Myocyte (in vitro differentiated cells): ENCODE measurements around the gene SUGP1. TPM values are rescaled to one million over a fixed set of nuclear protein-coding genes. Genes with fewer than 3 reads are reported as not detected.
A peak's percentile ranks its signal among the peaks of the same experiment; 100 is the strongest.
"Not testable (repeated sequence)": the region's sequence is repeated elsewhere in the genome, so short reads cannot be mapped to it uniquely, and the experiment has no call there.

Experiments used
- DNase-seq: peaks from one replicate; pipeline ENCODE4 v3.0.0-alpha.2; 2012; ENCODE audit warnings: low read depth
- polyA plus RNA-seq: library from polyadenylated mRNA; unstranded; fragments of >200 nt; gene quantifications from one replicate; pipeline ENCODE4 v1.2.1, GENCODE V29; 2012; ENCODE audit warnings: missing spikeins
- total RNA-seq: library from RNA; depleted of rRNA; stranded (reverse); fragments of >200 nt; gene quantifications from 2 replicates; pipeline ENCODE4 v1.2.3, GENCODE V29; 2014

SUGP1 gene
- 32.6 and 36.4 TPM in 2 replicates for total RNA-seq
- 46.7 TPM for polyA plus RNA-seq

DNA sequence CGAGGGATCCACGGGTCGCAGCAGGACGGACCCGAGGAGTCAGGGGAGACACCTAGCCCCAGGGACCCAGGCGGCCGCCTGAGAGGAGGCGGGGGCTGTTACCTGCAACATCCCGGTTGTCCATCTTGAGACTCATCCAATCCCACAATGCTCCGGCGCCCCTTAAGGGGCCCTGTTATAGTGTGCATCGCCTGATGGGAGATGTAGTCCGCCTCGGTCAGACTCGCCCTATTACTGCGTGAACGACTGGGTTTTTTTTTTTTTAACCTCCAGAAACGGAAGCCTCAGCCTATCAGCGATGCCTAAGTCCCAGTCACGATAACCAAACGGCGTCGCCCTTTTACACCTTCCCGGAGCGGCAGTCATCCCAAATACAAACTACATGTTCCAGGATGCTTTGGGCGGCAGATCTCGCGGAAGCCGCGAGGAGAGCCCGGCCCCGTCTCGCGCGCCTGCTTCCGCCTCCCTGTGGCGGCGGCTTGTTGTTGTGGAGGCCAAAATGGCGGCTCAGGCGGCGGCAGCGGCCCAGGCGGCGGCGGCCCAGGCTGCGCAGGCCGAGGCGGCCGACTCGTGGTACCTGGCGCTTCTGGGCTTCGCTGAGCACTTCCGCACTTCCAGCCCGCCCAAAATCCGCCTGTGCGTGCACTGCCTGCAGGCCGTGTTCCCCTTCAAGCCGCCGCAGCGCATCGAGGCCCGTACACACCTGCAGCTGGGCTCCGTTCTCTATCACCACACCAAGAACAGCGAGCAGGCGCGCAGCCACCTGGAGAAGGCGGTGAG lies at the start of gene SUGP1, which contains the start of gene MAU2:
TSS of gene SUGP1 (minus strand) at position 149 of the 780 bp plus-strand sequence. CDS start at position 136, 13 bp downstream.
TSS of gene MAU2 (plus strand) at position 469 of the 780 bp plus-strand sequence. CDS start at position 500, 31 bp downstream.
- DNase-seq, result peak; percentile 90

DNA sequence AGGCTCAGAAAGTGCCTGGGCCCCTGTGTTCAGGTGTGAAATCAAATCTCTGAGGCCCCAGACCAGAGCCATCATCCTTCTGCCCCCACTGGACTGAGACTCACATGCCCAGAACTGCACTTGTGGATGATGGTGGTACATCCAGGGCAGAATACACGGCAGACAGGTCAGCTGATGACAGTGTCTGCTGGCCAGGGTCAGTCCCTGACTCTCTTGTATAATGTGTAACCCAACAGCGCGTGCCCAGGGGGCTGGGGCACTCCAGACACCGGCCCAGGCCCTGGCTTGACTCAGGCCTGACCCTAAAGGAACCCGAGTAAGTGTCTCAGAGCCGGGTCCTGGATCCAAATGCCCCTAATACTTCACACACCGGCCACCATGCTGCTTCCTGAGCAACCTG lies 47.8 kb upstream of the SUGP1 start:
- no peak for DNase-seq

DNA sequence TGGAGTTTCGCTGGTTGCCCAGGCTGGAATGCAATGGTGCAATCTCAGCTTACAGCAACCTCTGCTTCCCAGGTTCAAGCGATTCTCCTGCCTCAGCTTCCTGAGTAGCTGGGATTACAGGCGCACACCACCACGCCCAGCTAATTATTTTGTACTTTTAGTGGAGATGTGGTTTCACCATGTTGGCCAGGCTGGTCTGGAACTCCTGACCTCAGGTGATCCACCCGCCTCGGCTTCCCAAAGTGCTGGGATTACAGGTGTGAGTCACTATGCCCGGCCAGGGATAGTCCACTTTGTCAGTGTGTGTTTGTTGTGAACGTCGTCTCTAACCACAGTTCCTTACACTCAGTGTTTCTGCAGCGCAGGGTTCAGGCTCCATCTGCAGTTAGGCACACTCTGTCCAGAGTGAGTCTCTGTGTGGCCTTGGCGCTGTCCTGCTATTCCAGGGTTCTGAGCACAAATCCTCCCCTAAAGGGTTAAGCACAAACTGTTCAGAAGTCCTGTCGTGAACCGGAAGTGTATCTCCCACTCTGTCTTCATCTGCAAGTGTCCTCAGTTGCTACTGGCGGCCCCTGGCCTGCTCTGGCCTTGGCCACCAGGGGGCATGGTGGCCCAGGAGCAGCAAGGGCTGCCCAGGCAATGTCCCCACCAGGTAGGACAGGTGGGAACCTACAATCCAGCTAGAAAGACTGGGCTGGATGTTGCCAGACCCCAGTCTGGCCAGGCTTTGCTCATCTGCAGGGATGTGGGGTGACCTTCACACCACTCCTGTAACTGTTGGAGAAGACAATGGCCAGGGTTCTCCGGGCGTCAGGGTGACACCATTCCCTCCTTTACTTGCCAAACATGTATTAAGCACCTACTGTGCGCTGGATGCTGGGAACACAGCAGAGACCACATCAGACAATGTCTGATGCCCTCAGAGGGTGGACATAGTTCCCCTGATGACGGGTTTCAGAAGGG lies 46.4 kb upstream of the SUGP1 start:
- DNase-seq, result peak; percentile 58

GRCh38 chr19:19362075-19362474 lies 41.8 kb upstream of the SUGP1 start:
- DNase-seq, result no peak

DNA sequence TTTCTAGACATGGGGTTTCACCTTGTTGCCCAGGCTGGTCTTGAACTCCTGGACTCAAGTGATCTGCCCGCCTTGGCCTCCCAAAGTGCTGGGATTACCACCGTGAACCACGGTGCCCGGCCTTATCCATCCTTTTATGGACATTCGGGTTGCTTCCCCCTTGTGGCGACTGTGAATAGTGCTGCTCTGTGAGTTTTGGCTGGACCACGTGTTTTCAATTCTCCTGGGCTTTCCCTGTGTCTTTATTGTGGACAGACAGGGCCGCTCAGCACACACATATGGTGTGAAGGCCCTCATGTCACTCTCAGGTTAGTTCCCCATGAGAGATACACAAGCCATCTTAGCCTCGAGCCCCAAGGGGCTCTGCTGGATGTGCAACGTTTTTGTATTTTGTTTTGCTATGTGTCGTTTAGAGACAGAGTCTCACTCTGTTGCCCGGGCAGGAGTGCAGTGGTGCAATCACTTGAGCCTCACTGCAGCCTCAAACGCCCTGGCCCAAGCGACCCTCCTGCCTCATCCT lies 40.8 kb upstream of the SUGP1 start:
- DNase-seq, result peak; percentile 92

GRCh38 chr19:19356901-19357566 lies 36.7 kb upstream of the SUGP1 start:
- peak; percentile 84 for DNase-seq

DNA sequence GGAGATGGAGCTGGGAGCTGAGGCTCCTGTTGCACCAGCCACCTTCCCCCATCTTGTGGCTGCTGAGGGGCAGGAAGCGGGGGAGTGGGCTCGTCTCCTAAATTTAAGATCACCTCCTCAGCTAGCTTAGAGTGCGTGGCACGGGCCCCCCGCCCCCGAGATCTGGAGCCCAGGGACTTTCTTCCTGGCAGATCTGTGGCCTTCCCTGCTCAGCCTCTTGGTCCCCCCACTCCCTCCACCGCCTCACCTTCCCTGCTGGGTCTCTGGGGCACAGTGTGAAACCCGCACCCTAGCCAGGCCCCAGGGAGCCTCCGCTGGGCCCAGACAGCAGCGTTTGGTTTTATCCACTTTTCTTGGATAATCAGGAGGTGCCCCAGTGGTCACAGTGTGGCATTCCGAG lies 36.2 kb upstream of the SUGP1 start:
- no peak for DNase-seq

- DNase-seq, result no peak
Measured at GRCh38 chr19:19355606-19356139, 35.4 kb upstream of the SUGP1 start.

GRCh38 chr19:19354932-19355331 lies 34.6 kb upstream of the SUGP1 start:
- no peak for DNase-seq

DNA sequence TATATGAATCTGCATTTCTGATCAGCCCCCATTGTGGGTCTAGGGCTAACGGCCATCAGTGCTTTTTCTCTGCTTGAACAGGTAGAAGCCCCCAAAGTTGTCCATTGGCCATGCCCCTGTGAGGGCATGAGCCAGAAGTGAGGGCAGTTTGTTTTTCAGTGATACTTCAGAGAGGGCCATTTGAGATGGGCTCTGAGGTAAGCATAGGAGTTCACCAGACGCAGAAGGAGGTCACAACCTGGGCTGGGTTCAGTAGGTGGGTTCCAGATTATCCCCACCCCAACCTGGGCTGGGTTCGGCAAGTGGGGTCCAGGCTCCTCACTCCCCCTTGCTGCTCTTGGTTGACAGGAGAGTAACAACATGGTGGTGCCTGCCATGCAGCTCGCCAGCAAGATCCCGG lies 33.7 kb upstream of the SUGP1 start:
- DNase-seq, result no peak

- DNase-seq, result no peak
Measured at GRCh38 chr19:19352823-19353222, 32.5 kb upstream of the SUGP1 start.

DNA sequence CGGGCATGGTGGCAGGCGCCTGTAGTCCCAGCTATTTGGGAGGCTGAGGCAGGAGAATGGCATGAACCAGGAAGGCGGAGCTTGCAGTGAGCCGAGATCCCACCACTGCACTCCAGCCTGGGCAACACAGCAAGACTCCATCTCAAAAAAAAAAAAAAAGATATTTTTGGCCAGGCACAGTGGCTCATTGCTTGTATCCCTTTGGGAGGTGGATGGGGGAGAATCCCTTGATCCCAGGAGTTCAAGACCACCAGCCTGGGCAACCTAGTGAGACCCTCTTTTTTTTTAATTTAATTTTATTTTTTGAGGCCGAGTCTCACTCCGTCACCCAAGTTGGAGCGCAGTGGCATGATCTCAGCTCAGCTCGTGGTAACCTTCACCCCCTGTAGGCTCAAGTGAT lies 30.4 kb upstream of the SUGP1 start:
- DNase-seq, result not testable (repeated sequence)

DNA sequence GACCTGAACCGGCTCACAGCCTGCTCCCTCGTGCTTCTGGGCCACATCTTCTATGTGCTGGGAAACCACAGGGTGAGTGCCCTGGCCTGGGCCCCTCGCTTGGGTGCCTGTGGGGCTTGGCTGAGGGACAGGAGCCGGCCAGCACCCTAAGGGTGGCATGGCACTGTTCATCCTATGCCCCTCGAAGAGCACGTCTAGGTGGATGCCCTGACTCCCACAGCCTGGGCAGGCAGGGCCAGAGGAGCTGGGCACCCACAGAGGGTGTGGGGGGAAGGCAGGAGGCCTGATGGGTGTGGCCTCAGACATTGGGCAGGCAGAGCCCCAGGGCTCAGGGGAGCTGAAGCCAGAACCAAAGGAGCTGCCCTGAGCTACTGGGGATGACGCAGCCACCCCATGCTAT lies 29.1 kb upstream of the SUGP1 start:
- no peak for DNase-seq

DNA sequence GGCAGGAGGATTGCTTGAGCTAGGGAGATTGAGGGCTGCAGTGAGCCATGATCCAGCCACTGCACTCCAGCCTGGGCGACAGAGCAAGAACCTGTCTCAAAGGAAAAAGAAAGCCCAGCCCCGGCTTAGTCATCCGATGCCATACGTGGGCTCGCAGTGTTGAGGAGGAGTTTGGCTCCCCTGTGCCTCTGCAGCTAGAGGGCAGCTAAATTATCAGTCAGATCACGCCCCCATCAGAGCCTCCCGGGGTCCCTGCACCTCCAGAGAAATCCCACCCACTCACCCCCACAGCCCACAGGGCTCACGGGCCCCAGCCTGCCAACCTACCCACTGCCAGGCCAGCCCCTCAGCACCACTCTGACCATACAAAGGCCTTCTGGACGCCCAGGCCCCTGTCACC lies 28.0 kb upstream of the SUGP1 start:
- DNase-seq, result no peak

DNA sequence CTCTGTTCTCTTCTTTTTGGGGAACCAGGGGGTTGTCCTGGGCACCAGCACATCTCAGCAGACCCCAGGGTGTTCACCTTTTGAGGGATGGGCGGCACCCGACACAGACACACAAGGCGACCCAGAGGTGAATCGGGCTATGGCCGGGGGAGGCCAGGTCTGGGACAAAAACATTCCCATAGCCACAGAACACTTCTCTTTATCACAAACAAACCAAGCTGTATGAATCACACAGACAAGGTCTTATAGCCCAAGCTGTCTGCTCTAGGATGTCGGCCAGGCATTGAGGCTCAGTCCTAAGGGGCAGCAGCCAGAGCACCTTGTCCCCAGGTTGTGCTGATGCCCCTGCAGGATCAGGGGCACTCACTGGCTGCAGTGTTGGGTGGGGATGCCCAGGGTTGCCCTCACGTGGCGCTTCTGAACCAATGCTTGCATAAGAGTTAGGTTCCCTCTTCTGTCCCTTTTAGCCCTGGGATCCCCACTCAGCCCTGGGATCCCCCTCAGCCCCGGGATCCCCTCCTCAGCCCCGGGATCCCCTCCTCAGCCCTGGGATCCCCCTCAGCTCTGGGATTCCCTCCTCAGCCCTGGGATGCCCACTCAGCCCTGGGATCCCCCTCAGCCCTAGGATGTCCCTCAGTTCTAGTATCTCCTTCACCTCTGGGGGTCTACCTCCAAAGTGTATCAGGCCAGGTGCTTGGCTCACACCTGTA lies 27.2 kb upstream of the SUGP1 start:
- no peak for DNase-seq

DNA sequence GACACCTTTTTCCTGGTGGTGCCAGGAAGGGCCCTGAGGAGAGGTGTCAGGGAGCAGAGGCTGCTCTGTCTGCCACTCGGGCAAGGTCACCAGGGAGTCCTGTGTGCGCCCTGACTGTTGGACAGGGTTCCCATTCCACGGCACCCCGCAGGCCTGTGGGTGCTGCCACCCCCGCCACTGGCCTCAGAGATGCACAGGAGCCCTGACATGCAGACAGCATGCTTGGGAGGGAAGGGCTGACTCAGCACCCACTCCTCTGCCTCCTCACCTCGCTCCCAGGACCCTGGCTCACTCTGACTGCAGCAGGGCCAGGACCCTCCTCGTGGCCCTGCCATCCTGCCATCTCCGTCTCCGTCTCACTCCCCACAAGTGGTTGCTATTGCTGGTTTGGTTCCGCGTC lies 25.7 kb upstream of the SUGP1 start:
- DNase-seq, result no peak

DNA sequence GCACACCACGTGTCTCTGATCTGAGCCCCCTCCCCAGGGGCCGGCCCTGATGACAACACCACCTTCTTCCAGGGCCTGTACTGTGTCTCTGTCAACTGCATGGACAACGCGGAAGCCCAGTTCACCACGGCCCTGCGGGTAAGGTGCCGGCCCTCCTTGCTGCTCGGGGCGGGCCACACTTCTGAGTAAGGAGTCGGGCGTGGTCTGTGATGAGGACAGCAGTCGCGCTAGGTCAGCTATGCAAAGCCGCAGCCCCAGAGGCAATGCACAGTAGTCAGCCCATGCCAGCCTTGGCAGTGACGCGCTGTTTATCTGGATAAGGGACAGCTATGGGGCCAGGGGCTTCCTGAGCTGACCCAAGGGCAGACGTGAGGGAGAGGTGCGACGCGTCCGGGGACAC lies 24.9 kb upstream of the SUGP1 start:
- no peak for DNase-seq

DNA sequence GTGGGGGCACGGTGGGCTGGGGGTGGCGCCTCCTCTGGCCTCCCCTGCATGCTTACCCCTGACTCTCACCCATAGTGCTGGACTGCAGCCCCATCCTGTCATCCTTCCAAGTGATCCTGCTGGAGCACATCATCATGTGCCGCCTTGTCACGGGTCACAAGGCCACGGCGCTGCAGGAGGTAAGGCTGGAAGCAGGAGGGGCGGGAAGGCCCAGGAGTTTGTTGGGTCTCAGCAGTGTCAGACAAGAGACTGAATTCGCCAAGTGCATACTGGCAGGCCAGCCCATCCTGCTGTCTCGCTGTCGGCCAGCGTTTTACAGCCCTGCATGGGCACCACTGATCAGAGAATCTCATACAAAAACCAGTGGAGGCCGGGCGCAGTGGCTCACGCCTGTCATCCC lies 23.5 kb upstream of the SUGP1 start:
- no peak for DNase-seq

GRCh38 chr19:19343016-19343362 lies 22.7 kb upstream of the SUGP1 start:
- DNase-seq, result no peak
